HepG2 (cell line): ENCODE measurements around the gene NT5DC1. TPM values are rescaled to one million over a fixed set of nuclear protein-coding genes. Genes with fewer than 3 reads are reported as not detected.

Experiments
- ATAC-seq: fragments of 200-7000 bp; cut with Tn5 transposase; 3 replicates; pipeline ENCODE4 v1.9.1; 2020; ENCODE audit warnings: mild to moderate bottlenecking, moderate library complexity
- BruUV-seq: library from RNA; stranded (reverse); fragments of 400-500 nt; replicated peaks from 2 replicates; lab custom pipeline; 2021; lab: Mats Ljungman, UMichigan
- CTCF ChIA-PET: fragments of 300-600 bp; formaldehyde crosslinking; extraction: SDS; loops from one replicate; lab custom pipeline; 2021; ENCODE audit warnings: low total read pairs, inconsistent platforms, low intra/inter-chr PET ratio; lab: Yijun Ruan, JAX
- POLR2A ChIA-PET: fragments of 350-600 bp; sonication (Branson Sonifier 250); formaldehyde crosslinking; loops from one replicate; lab custom pipeline; 2020; ENCODE audit warnings: antibody characterized with exemption, inconsistent platforms; lab: Yijun Ruan, JAX
- DNase-seq: peaks from one replicate; pipeline ENCODE4 v3.0.0-alpha.2; 2015; ENCODE audit warnings: low spot score
- FAIRE-seq: peaks from 3 replicates; lab custom pipeline; 2011; peaks lifted over from hg19 to GRCh38; lab: Jason Lieb, UNC
- H2AFZ ChIP-seq: one replicate; pipeline ENCODE4 v1.6.1; 2011; ENCODE audit warnings: low read length, inconsistent platforms
- H3K27ac ChIP-seq: fragments of 300-600 bp; 3 replicates; pipeline ENCODE4 v1.8.0; 2011; ENCODE audit warnings: mixed run types, mild to moderate bottlenecking, mixed read lengths, low read length, inconsistent platforms; ENCODE audit not compliant: insufficient read depth; ENCODE audit errors: extremely low read length
- H3K27me3 ChIP-seq, 2 experiments: fragments of 200-600 bp in 1 of 2; 2 replicates in 1 of 2; 3 replicates in 1 of 2; pipeline versions ENCODE4 v1.6.0 to v1.8.0; 2011; ENCODE audit warnings: low read length in 2 of 2, mild to moderate bottlenecking in 2 of 2, moderate library complexity in 2 of 2, inconsistent platforms in 1 of 2; ENCODE audit not compliant: insufficient read depth in 2 of 2, control insufficient read depth in 1 of 2
- H3K36me3 ChIP-seq, 2 experiments: fragments of 200-600 bp in 1 of 2; replicated peaks in 1 of 2; 2 replicates in 1 of 2; 3 replicates in 1 of 2; pipeline versions ENCODE4 v1.5.1 to v1.8.0; 2011; ENCODE audit warnings: low read length in 2 of 2, inconsistent platforms in 1 of 2; ENCODE audit not compliant: insufficient read depth in 2 of 2, control insufficient read depth in 1 of 2
- H3K4me1 ChIP-seq: 2 replicates; pipeline ENCODE4 v1.5.1; 2012; ENCODE audit warnings: low read length, inconsistent platforms; ENCODE audit not compliant: insufficient read depth
- H3K4me2 ChIP-seq: 2 replicates; pipeline ENCODE4 v1.6.0; 2011; ENCODE audit warnings: low read depth, low read length, inconsistent platforms
- H3K4me3 ChIP-seq, 3 experiments: fragments of 200-600 bp in 1 of 3; sonication (generic), shearing (Covaris generic) in 1 of 3; replicated peaks in 1 of 3; 2 replicates each; pipeline ENCODE4 v1.5.1; 2011 to 2016; ENCODE audit warnings: low read length in 3 of 3, inconsistent platforms in 2 of 3, low read depth in 2 of 3, mild to moderate bottlenecking in 2 of 3, control low read depth in 1 of 3, mixed read lengths in 1 of 3; ENCODE audit not compliant: insufficient read depth in 1 of 3
- H3K79me2 ChIP-seq: one replicate; pipeline ENCODE4 v1.6.1; 2011; ENCODE audit warnings: low read length, inconsistent platforms; ENCODE audit not compliant: insufficient read depth
- H3K9ac ChIP-seq: 2 replicates; pipeline ENCODE4 v1.6.0; 2011; ENCODE audit warnings: mild to moderate bottlenecking, low read depth, low read length, inconsistent platforms; ENCODE audit not compliant: insufficient read depth
- H3K9me3 ChIP-seq: 2 replicates; pipeline ENCODE4 v1.5.1; 2012; ENCODE audit warnings: mild to moderate bottlenecking, low read length
- H4K20me1 ChIP-seq: 2 replicates; pipeline ENCODE4 v1.6.0; 2011; ENCODE audit warnings: inconsistent platforms, mild to moderate bottlenecking, low read length, moderate library complexity; ENCODE audit not compliant: insufficient read depth
- ARNTL ChIP-seq: sonication (generic); formaldehyde crosslinking; IDR thresholded peaks from 2 replicates; pipeline ENCODE4 v1.4.0; 2020; ENCODE audit warnings: mild to moderate bottlenecking, missing genetic modification reagents
- ELF1 ChIP-seq: sonication (generic); formaldehyde crosslinking; IDR thresholded peaks from 2 replicates; pipeline ENCODE4 v1.4.0; 2020; ENCODE audit warnings: missing genetic modification reagents
- NFIC ChIP-seq: IDR thresholded peaks from 2 replicates; pipeline ENCODE4 v1.6.1; 2012; ENCODE audit warnings: mild to moderate bottlenecking, low read length, inconsistent platforms
- PHF8 ChIP-seq: sonication (generic); formaldehyde crosslinking; IDR thresholded peaks from 2 replicates; pipeline ENCODE4 v1.5.0; 2020; ENCODE audit warnings: missing genetic modification reagents
- SATB2 ChIP-seq: sonication (generic); formaldehyde crosslinking; IDR thresholded peaks from 2 replicates; pipeline ENCODE4 v1.5.0; 2020; ENCODE audit warnings: missing genetic modification reagents
- ZNF207 ChIP-seq: fragments of 450-650 bp; IDR thresholded peaks from 2 replicates; pipeline ENCODE4 v1.6.1; 2016; ENCODE audit warnings: antibody characterized with exemption, borderline replicate concordance
- ZNF318 ChIP-seq: sonication (generic); formaldehyde crosslinking; IDR thresholded peaks from 2 replicates; pipeline ENCODE4 v1.4.0; 2020; ENCODE audit warnings: mild to moderate bottlenecking, missing genetic modification reagents
- WGBS: methylation state at CpG from one replicate; pipeline ENCODE4 v1.1.6; 2017; ENCODE audit warnings: low lambda C conversion rate; 5-methylcytosine and 5-hydroxymethylcytosine counted together
- in situ Hi-C: cut with HindIII; loops from 2 replicates; pipeline ENCODE4 v1.10.0; 2017; ENCODE audit warnings: low pct_unique_long_range_greater_than_20kb; ENCODE audit not compliant: extremely low pct_ligation_motif_present
- intact Hi-C: fragments of 100-400 bp; cut with micrococcal nuclease; formaldehyde crosslinking; loops from one replicate; pipeline ENCODE4 v1.10.0; 2022; ENCODE audit not compliant: unreplicated experiment
- polyA plus RNA-seq, 8 experiments: library from polyadenylated mRNA; depleted of rRNA in 3 of 8; stranded (reverse) in 7 of 8; unstranded in 1 of 8; fragments of >200 nt; fragmentation: Illumina TruSeq in 4 of 8; extraction: Trizol in 4 of 8; gene quantifications; 2 replicates each; pipeline versions ENCODE4 v1.2.1 to v1.2.3, GENCODE V29; 2011 to 2016; ENCODE audit warnings: low read depth in 4 of 8, missing spikeins in 1 of 8, mixed read lengths in 1 of 8; ENCODE audit not compliant: insufficient read depth in 1 of 8
- total RNA-seq, 5 experiments: library from RNA; depleted of rRNA; stranded (reverse); fragments of >200 nt; fragmentation: Illumina TruSeq; extraction: Trizol; gene quantifications; 2 replicates each; pipeline ENCODE4 v1.2.3, GENCODE V29; 2016; ENCODE audit warnings: low read depth in 1 of 5
- TF ChIP-seq, protein P1 (sequence below): sonication (generic); formaldehyde crosslinking; IDR thresholded peaks from 2 replicates; pipeline ENCODE4 v1.9.0; 2022; ENCODE audit warnings: missing genetic modification reagents, mild to moderate bottlenecking, borderline replicate concordance

The NT5DC1 gene
- total and polyA plus RNA-seq, 2 of the 13 experiments (the other 11 are each of a cell fraction or from before 2014, with no cell fraction given) = 27.0 to 56.1 TPM

DNA sequence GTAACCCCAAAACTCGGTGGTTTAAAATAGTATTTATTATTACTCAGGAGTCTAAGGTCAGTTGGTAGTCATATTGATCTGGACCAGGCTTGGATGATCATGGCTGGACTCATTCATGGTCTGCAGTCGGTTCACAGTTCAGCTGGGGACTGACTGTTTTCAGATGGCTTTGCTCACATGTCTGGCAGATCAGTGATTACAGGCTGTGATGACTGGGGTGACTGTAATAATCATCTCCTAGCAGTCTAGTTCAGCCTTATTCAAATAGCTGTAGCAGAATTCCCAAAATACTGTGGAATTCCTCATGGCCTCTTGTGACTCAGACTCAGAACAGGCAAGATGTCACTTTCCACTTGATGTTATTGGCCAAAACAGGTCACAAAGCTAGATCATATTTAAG lies 16.4 kb upstream of the NT5DC1 start:
- in situ Hi-C loops = no loop called here
- Histone ChIP-seq H3K27ac (no peak overlapping the region), H3K4me3 (no peak overlapping the region), H3K79me2 (no peaks in the 10 kb centered on the region), H3K36me3 (no peaks in the 10 kb centered on the region), H3K9me3 (no peaks in the 10 kb centered on the region), H2AFZ (no peak overlapping the region), H3K4me1 (peaks cover 20% of the 10 kb centered on the region), H3K9ac (no peak overlapping the region), H3K27me3 (no peaks in the 10 kb centered on the region), H4K20me1 (no peaks in the 10 kb centered on the region), H3K4me2 (no peak overlapping the region)
- intact Hi-C loops = no loop called here
- POLR2A ChIA-PET = interaction anchor here (1.3 kb wide), 1 partner anchor 16 kb away, joined by 4 read pairs; the partner anchor contains the start of gene NT5DC1
- peak; percentile 79 for ATAC-seq
- TF ChIP-seq ZNF207 = no peak
- TF ChIP-seq ELF1 (CRISPR knock-in tag) = no peak
- TF ChIP-seq ARNTL (CRISPR knock-in tag) = no peak
- TF ChIP-seq, protein P1, sequence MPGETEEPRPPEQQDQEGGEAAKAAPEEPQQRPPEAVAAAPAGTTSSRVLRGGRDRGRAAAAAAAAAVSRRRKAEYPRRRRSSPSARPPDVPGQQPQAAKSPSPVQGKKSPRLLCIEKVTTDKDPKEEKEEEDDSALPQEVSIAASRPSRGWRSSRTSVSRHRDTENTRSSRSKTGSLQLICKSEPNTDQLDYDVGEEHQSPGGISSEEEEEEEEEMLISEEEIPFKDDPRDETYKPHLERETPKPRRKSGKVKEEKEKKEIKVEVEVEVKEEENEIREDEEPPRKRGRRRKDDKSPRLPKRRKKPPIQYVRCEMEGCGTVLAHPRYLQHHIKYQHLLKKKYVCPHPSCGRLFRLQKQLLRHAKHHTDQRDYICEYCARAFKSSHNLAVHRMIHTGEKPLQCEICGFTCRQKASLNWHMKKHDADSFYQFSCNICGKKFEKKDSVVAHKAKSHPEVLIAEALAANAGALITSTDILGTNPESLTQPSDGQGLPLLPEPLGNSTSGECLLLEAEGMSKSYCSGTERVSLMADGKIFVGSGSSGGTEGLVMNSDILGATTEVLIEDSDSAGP (CRISPR knock-in tag) = no peak
- TF ChIP-seq NFIC = no peak
- TF ChIP-seq PHF8 (CRISPR knock-in tag) = no peak
- WGBS = 20% methylated on average over 2 of the region's 2 CpGs
- no peak for DNase-seq
- CTCF ChIA-PET = no interaction called here
- BruUV-seq = no TSS peak
- no peak for FAIRE-seq

DNA sequence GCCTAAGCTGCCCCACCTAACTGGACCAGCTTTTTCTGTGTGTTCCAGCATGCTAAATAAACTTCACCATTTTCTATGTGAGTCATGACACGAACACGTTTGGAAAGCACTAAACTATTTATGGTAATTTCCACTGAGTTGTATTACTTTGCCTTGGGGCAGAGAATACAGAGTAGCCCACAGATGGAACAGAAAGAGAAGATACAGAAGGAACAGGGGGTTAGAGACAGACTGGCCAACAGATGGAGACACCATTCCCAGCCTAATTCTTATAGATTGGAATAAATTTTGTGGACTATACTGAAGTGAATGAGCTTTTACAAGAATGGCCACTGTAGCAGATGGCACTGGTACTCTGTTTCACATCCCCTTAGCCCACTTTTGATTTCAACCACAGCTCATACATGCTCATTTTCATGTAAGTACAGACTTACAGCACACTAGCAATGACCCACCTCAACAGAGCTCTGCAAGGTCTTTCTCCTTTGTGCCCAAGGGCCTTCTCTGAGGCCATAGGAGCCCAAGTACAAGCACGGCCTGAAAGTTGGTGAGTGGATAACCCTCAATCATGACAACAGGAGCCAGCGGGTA lies 13.1 kb upstream of the NT5DC1 start:
- intact Hi-C loops = no loop called here
- H3K36me3 ChIP-seq = no peaks in the 10 kb centered on the region
- H3K27me3 ChIP-seq = no peaks in the 10 kb centered on the region
- ATAC-seq (no peak; the same call in 2 of the 3 replicates), DNase-seq (no peak), FAIRE-seq (no peak)
- BruUV-seq = no TSS peak
- H3K4me1 ChIP-seq = peaks cover 20% of the 10 kb centered on the region
- H4K20me1 ChIP-seq = no peaks in the 10 kb centered on the region
- no peaks in the 10 kb centered on the region for H3K79me2 ChIP-seq
- in situ Hi-C loops = no loop called here
- H3K4me3 ChIP-seq = no peak overlapping the region
- POLR2A ChIA-PET = interaction anchor here (0.9 to 1.2 kb wide), 2 partner anchors 13 to 14 kb away, joined by 5 read pairs; partner anchors contain the start of gene NT5DC1
- no peak overlapping the region for H3K4me2 ChIP-seq
- no peak overlapping the region for H3K27ac ChIP-seq
- no peak overlapping the region for H2AFZ ChIP-seq
- no peaks in the 10 kb centered on the region for H3K9me3 ChIP-seq
- 68% methylated on average over 4 of the region's 4 CpGs for WGBS
- no peak overlapping the region for H3K9ac ChIP-seq
- CTCF ChIA-PET = no interaction called here
- no peak for TF ChIP-seq ZNF318
- no peak for TF ChIP-seq SATB2 (CRISPR knock-in tag)
